ENCODE data around the gene BBC3. TPM values are rescaled to one million over a fixed set of nuclear protein-coding genes. Genes with fewer than 3 reads are reported as not detected.

The BBC3 gene
- total and polyA plus RNA-seq, 2 experiments from 2014 or later, result 23.4 to 31.9 TPM

GRCh38 chr19:47240996-47241918 is 10.3 kb upstream of the BBC3 start:
- Histone ChIP-seq H3K27me3 (ENCODE audit: insufficient read depth) (peaks cover 41% of the 10 kb centered on the region), H3K4me3 (peak overlapping the region; percentile 73), H2AFZ (no peak overlapping the region), H3K27ac (ENCODE audit: low read depth) (no peak overlapping the region), H3K9me2 (ENCODE audit: insufficient read depth) (no peaks in the 10 kb centered on the region), H3K79me2 (replicated peaks; ENCODE audit: insufficient read depth) (no peaks in the 10 kb centered on the region), H3K4me1 (ENCODE audit: insufficient read depth) (peaks cover 26% of the 10 kb centered on the region), H3F3A (replicated peaks; ENCODE audit: low read depth) (peaks cover 49% of the 10 kb centered on the region), H4K20me1 (replicated peaks; ENCODE audit: insufficient read depth) (no peaks in the 10 kb centered on the region), H3K36me3 (ENCODE audit: insufficient read depth) (no peaks in the 10 kb centered on the region), H3K4me2 (peak overlapping the region; percentile 90)
- no peak overlapping the region for H3K27ac Mint-ChIP-seq
- H3K4me3 Mint-ChIP-seq, result peak overlapping the region; percentile 51; the same call in 1 of the 3 replicates
- H3K4me1 Mint-ChIP-seq, result peaks cover 23% of the 10 kb centered on the region
- no peak for TF ChIP-seq REST (IDR thresholded peaks at IDR 0.05; ENCODE audit: unreplicated experiment)
- TF ChIP-seq CTCF (conservative IDR thresholded peaks at IDR 0.05; ENCODE audit: low read depth in 2 of 2), result no peak
- peak; percentile 74 for TF ChIP-seq CREB1 (CRISPR knock-in tag; IDR thresholded peaks at IDR 0.05; ENCODE audit: low read depth)
- 0 out of 2 replicates have a peak, but pooled peaks have one; percentile 39 for TF ChIP-seq POLR2AphosphoS5 (IDR thresholded peaks at IDR 0.05; ENCODE audit: low read depth)
- H3K9me3 Mint-ChIP-seq, result peaks cover 3% of the 10 kb centered on the region; the same call in 2 of the 3 replicates
- DNase-seq (ENCODE audit: low spot score) (peak; percentile 98), ATAC-seq (peak; percentile 67)
- peaks cover 6% of the 10 kb centered on the region; the same call in 1 of the 3 replicates for H3K36me3 Mint-ChIP-seq (ENCODE audit: low read depth)
- H3K27me3 Mint-ChIP-seq (ENCODE audit: insufficient read depth, low read depth, poor library complexity), result peaks cover 27% of the 10 kb centered on the region

- H3K36me3 ChIP-seq (ENCODE audit: insufficient read depth), result no peaks in the 10 kb centered on the region
- Mint-ChIP-seq H3K27ac (no peak overlapping the region), H3K36me3 (ENCODE audit: low read depth) (peaks cover 6% of the 10 kb centered on the region; the same call in 1 of the 3 replicates), H3K27me3 (ENCODE audit: insufficient read depth, low read depth, poor library complexity) (peaks cover 27% of the 10 kb centered on the region), H3K4me1 (peaks cover 23% of the 10 kb centered on the region), H3K9me3 (peaks cover 3% of the 10 kb centered on the region; the same call in 2 of the 3 replicates), H3K4me3 (peak overlapping the region; percentile 51)
- no peaks in the 10 kb centered on the region for H4K20me1 ChIP-seq (replicated peaks; ENCODE audit: insufficient read depth)
- H3K27ac ChIP-seq (ENCODE audit: low read depth), result no peak overlapping the region
- ATAC-seq (no peak), DNase-seq (ENCODE audit: low spot score) (no peak)
- H3K4me3 ChIP-seq, result peak overlapping the region; percentile 73
- H3K4me2 ChIP-seq, result peak overlapping the region; percentile 90
- H2AFZ ChIP-seq, result no peak overlapping the region
- H3K9me2 ChIP-seq (ENCODE audit: insufficient read depth), result no peaks in the 10 kb centered on the region
- H3F3A ChIP-seq (replicated peaks; ENCODE audit: low read depth), result peaks cover 49% of the 10 kb centered on the region
- no peaks in the 10 kb centered on the region for H3K79me2 ChIP-seq (replicated peaks; ENCODE audit: insufficient read depth)
- H3K4me1 ChIP-seq (ENCODE audit: insufficient read depth), result peaks cover 26% of the 10 kb centered on the region
- peaks cover 41% of the 10 kb centered on the region for H3K27me3 ChIP-seq (ENCODE audit: insufficient read depth)
- no peak for TF ChIP-seq EZH2 (IDR thresholded peaks at IDR 0.05; ENCODE audit: low read depth, unreplicated experiment)
- TF ChIP-seq CREB1 (CRISPR knock-in tag; IDR thresholded peaks at IDR 0.05; ENCODE audit: low read depth), result no peak
- no peak for TF ChIP-seq ZNF462 (CRISPR knock-in tag; IDR thresholded peaks at IDR 0.05)
- TF ChIP-seq ZNF331 (CRISPR knock-in tag; IDR thresholded peaks at IDR 0.05; ENCODE audit: low read depth), result no peak
Measured at GRCh38 chr19:47240556-47240955, 9.6 kb upstream of the BBC3 start.

Measured in GM23338 (cell line).